Measurements from ENCODE around the gene PRKG2. TPM values are rescaled to one million over a fixed set of nuclear protein-coding genes. Genes with fewer than 3 reads are reported as not detected.
"Not testable (repeated sequence)": the region's sequence is repeated elsewhere in the genome, so short reads cannot be mapped to it uniquely, and the experiment has no call there.

PRKG2 gene
- polyA plus RNA-seq, 1 donor (not counting 4 experiments of a cell fraction or from before 2014, with no cell fraction given), result 0.68 TPM

DNA sequence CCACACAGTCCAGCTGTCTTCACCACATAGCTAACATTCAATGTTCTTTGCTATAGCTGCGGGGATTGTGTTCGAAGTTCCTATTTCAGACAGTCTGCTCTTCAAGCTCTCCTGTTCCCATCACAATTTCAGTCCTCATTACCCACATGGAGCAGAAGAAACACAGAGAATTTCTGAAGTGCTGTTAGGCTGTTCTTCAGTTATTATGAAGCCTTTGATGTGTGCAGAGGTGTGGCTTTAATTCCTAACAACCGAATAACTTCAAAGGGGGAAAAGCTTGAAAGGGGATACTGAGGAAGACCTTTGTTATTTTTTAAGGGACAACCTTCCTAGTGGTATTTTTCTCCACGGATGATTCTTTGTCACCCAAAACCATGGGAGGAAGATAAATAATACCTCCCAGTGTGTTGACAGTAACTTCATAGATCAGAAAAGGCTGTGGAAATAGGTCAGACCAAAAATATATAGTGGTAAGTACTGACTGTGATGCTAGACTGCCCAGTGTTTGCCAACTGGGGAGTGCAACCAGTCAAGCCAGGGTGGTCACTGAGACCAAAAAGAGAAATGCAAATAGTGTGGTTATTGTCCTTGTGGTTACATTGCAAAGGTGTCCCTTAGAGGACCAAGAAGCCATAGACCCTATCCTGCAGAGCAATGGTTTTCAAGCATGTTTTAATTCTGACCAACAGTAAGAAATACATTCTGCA is 52.1 kb downstream of the PRKG2 start:
- no peaks in the 10 kb centered on the region for H3K9me3 ChIP-seq (ENCODE audit: control insufficient read depth, low read depth, low read length)
- no peaks in the 10 kb centered on the region for H3K27me3 ChIP-seq (ENCODE audit: control insufficient read depth, extremely low read depth, insufficient read depth, low read length)
- no peaks in the 10 kb centered on the region for H3K9me1 ChIP-seq (ENCODE audit: control insufficient read depth, extremely low read depth, insufficient read depth, low read length)
- FAIRE-seq (no peak), DNase-seq (ENCODE audit: low read depth, low spot score) (no peak)
- no peak overlapping the region for H3K4me3 ChIP-seq (ENCODE audit: control insufficient read depth in 2 of 3, extremely low read depth in 1 of 3, insufficient read depth in 2 of 3, low read depth in 1 of 3, low read length in 3 of 3)
- H3K9ac ChIP-seq (ENCODE audit: control insufficient read depth, extremely low read depth, insufficient read depth, low read length), result no peak overlapping the region
- no peak overlapping the region for H3K27ac ChIP-seq (ENCODE audit: control insufficient read depth, insufficient read depth, low read length)
- dilution Hi-C loops (cut with MboI; ENCODE audit: extremely low pct_ligation_motif_present, low sequenced_read_pairs), result no loop called here
- no peaks in the 10 kb centered on the region for H3K36me3 ChIP-seq (ENCODE audit: control insufficient read depth in 2 of 2, extremely low read depth in 1 of 2, insufficient read depth in 2 of 2, low read length in 2 of 2)
- H2AFZ ChIP-seq (ENCODE audit: control insufficient read depth, low read length), result no peak overlapping the region
- H4K20me1 ChIP-seq (ENCODE audit: control insufficient read depth, extremely low read depth, insufficient read depth, low read length), result no peaks in the 10 kb centered on the region
- peaks cover 26% of the 10 kb centered on the region for H3K4me1 ChIP-seq (ENCODE audit: control insufficient read depth, extremely low read depth, insufficient read depth, low read length)
- no peak overlapping the region for H3K4me2 ChIP-seq (ENCODE audit: control insufficient read depth, extremely low read depth, insufficient read depth, low read depth, low read length)
- TF ChIP-seq EZH2 (IDR thresholded peaks at IDR 0.05; ENCODE audit: low read length), result no peak
- TF ChIP-seq, protein P1, sequence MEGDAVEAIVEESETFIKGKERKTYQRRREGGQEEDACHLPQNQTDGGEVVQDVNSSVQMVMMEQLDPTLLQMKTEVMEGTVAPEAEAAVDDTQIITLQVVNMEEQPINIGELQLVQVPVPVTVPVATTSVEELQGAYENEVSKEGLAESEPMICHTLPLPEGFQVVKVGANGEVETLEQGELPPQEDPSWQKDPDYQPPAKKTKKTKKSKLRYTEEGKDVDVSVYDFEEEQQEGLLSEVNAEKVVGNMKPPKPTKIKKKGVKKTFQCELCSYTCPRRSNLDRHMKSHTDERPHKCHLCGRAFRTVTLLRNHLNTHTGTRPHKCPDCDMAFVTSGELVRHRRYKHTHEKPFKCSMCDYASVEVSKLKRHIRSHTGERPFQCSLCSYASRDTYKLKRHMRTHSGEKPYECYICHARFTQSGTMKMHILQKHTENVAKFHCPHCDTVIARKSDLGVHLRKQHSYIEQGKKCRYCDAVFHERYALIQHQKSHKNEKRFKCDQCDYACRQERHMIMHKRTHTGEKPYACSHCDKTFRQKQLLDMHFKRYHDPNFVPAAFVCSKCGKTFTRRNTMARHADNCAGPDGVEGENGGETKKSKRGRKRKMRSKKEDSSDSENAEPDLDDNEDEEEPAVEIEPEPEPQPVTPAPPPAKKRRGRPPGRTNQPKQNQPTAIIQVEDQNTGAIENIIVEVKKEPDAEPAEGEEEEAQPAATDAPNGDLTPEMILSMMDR (optimal IDR thresholded peaks at IDR 0.05 in 1 of 3, IDR thresholded peaks at IDR 0.05 in 1 of 3, conservative IDR thresholded peaks at IDR 0.05 in 1 of 3; ENCODE audit: extremely low read depth in 1 of 3, insufficient read depth in 2 of 3, low read length in 3 of 3), result no peak
- no peaks in the 10 kb centered on the region for H3K79me2 ChIP-seq (ENCODE audit: control insufficient read depth, insufficient read depth, low read length)

DNA sequence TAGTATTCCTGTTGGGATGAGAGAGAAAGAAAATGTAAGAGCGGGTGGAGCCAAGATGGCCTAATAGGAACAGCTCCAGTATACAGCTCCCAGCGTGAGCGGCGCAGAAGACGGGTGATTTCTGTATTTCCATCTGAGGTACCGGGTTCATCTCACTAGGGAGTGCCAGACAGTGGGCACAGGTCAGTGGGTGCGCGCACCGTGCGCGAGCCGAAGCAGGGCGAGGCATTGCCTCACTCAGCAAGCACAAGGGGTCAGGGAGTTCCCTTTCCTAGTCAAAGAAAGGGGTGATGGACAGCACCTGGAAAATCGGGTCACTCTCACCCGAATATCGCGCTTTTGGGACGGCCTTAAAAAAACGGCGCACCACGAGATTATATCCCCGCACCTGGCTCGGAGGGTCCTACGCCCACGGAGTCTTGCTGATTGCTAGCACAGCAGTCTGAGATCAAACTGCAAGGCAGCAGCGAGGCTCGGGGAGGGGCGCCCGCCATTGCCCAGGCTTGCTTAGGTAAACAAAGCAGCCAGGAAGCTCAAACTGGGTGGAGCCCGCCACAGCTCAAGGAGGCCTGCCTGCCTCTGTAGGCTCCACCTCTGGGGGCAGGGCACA is 61.2 kb downstream of the PRKG2 start:
- H2AFZ ChIP-seq (ENCODE audit: control insufficient read depth, low read length), result peak overlapping the region; percentile 19
- H3K36me3 ChIP-seq (ENCODE audit: control insufficient read depth in 2 of 2, extremely low read depth in 1 of 2, insufficient read depth in 2 of 2, low read length in 2 of 2); H4K20me1 ChIP-seq (ENCODE audit: control insufficient read depth, extremely low read depth, insufficient read depth, low read length); H3K79me2 ChIP-seq (ENCODE audit: control insufficient read depth, insufficient read depth, low read length); FAIRE-seq; H3K9me3 ChIP-seq (ENCODE audit: control insufficient read depth, low read depth, low read length); H3K9me1 ChIP-seq (ENCODE audit: control insufficient read depth, extremely low read depth, insufficient read depth, low read length); DNase-seq (ENCODE audit: low read depth, low spot score); H3K27me3 ChIP-seq (ENCODE audit: control insufficient read depth, extremely low read depth, insufficient read depth, low read length); dilution Hi-C loops (cut with MboI; ENCODE audit: extremely low pct_ligation_motif_present, low sequenced_read_pairs): not testable (repeated sequence)
- H3K9ac ChIP-seq (ENCODE audit: control insufficient read depth, extremely low read depth, insufficient read depth, low read length), result peak overlapping the region; percentile 41
- peak overlapping the region; percentile 67 for H3K27ac ChIP-seq (ENCODE audit: control insufficient read depth, insufficient read depth, low read length)
- H3K4me1 ChIP-seq (ENCODE audit: control insufficient read depth, extremely low read depth, insufficient read depth, low read length), result peaks cover 13% of the 10 kb centered on the region
- peak overlapping the region in 2 of 3 experiments; percentile 31 to 44 for H3K4me3 ChIP-seq (ENCODE audit: control insufficient read depth in 2 of 3, extremely low read depth in 1 of 3, insufficient read depth in 2 of 3, low read depth in 1 of 3, low read length in 3 of 3)
- peak overlapping the region; percentile 25 for H3K4me2 ChIP-seq (ENCODE audit: control insufficient read depth, extremely low read depth, insufficient read depth, low read depth, low read length)
